ENCODE data around the gene PRRT1. TPM values are rescaled to one million over a fixed set of nuclear protein-coding genes. Genes with fewer than 3 reads are reported as not detected.

The PRRT1 gene
- total RNA-seq, 2 experiments from 2014 or later, result 0.47 to 2.4 TPM

- CTCF ChIA-PET (ENCODE audit: unreplicated experiment), result no interaction called here
- no peak for TF ChIP-seq EZH2phosphoT487 (IDR thresholded peaks at IDR 0.05; ENCODE audit: borderline replicate concordance, low read depth, low read length)
- TF ChIP-seq, protein P1, sequence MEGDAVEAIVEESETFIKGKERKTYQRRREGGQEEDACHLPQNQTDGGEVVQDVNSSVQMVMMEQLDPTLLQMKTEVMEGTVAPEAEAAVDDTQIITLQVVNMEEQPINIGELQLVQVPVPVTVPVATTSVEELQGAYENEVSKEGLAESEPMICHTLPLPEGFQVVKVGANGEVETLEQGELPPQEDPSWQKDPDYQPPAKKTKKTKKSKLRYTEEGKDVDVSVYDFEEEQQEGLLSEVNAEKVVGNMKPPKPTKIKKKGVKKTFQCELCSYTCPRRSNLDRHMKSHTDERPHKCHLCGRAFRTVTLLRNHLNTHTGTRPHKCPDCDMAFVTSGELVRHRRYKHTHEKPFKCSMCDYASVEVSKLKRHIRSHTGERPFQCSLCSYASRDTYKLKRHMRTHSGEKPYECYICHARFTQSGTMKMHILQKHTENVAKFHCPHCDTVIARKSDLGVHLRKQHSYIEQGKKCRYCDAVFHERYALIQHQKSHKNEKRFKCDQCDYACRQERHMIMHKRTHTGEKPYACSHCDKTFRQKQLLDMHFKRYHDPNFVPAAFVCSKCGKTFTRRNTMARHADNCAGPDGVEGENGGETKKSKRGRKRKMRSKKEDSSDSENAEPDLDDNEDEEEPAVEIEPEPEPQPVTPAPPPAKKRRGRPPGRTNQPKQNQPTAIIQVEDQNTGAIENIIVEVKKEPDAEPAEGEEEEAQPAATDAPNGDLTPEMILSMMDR (conservative IDR thresholded peaks at IDR 0.05; ENCODE audit: low read length), result no peak
- no peak for DNase-seq (ENCODE audit: low spot score)
- H3K9me3 ChIP-seq (ENCODE audit: low read length), result no peaks in the 10 kb centered on the region
- H3K27ac ChIP-seq (ENCODE audit: low read depth, low read length, poor library complexity, severe bottlenecking), result no peak within 1 kb of the TSS
- no peak within 1 kb of the TSS for H2AFZ ChIP-seq (ENCODE audit: low read length)
- peaks cover 64% of the 10 kb centered on the region for H3K36me3 ChIP-seq (ENCODE audit: insufficient read depth, low read length)
- H3K4me1 ChIP-seq (ENCODE audit: insufficient read depth, low read length, poor library complexity, severe bottlenecking), result peaks cover 40% of the 10 kb centered on the region
- H3K4me3 ChIP-seq (ENCODE audit: low read depth, low read length, poor library complexity, severe bottlenecking), result no peak within 1 kb of the TSS
- no TSS peak for BruUV-seq (replicated peaks)
- intact Hi-C loops (cut with micrococcal nuclease; ENCODE audit: unreplicated experiment), result no loop called here
- H3K79me2 ChIP-seq (ENCODE audit: insufficient read depth, low read depth, low read length), result peaks cover 6% of the 10 kb centered on the region; the same call in 1 of the 2 replicates
- H3K9me2 ChIP-seq (ENCODE audit: insufficient read depth, low read length), result no peaks in the 10 kb centered on the region
- H3K4me2 ChIP-seq (ENCODE audit: low read length), result no peak within 1 kb of the TSS
- no peaks in the 10 kb centered on the region for H4K20me1 ChIP-seq (ENCODE audit: insufficient read depth, low read length)
- POLR2A ChIA-PET, result no interaction called here
These were observed 32.4 kb upstream of the PRRT1 start, which contains the start of gene AGER for GRCh38 chr6:32184084-32184640. AGER (minus strand) TSS chr6:32184253; CDS start chr6:32184222, 31 bp downstream.

DNA sequence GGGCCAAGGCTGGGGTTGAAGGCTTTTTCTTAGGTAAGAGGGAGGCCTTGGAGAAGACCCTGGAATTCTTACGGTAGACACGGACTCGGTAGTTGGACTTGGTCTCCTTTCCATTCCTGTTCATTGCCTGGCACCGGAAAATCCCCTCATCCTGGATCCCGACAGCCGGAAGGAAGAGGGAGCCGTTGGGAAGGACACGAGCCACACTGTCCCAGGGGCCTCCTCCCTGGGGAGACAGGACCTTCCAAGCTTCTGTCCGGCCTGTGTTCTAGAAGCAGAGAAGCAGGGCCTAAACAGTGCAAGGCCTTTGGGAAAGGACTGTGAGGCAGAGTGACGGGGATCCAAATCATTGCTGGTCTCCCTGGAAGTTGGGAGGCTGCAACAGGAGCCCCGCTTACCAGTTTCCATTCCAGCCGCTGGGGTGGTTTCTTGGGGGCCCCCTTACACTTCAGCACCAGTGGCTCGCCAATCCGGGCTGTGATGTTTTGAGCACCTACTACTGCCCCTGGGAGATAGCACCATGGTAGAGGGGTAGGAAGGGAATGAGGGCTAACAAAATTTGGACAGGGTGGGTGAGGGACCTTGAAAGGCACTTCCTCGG is 31.8 kb upstream of the PRRT1 start:
- POLR2A ChIA-PET, result no interaction called here
- Histone ChIP-seq H4K20me1 (ENCODE audit: insufficient read depth, low read length) (no peaks in the 10 kb centered on the region), H3K4me1 (ENCODE audit: insufficient read depth, low read length, poor library complexity, severe bottlenecking) (peaks cover 38% of the 10 kb centered on the region), H3K79me2 (ENCODE audit: insufficient read depth, low read depth, low read length) (no peaks in the 10 kb centered on the region; the same call in 1 of the 2 replicates), H3K4me3 (ENCODE audit: low read depth, low read length, poor library complexity, severe bottlenecking) (no peak overlapping the region), H3K36me3 (ENCODE audit: insufficient read depth, low read length) (peaks cover 62% of the 10 kb centered on the region), H2AFZ (ENCODE audit: low read length) (no peak overlapping the region), H3K9me3 (ENCODE audit: low read length) (no peaks in the 10 kb centered on the region), H3K9me2 (ENCODE audit: insufficient read depth, low read length) (no peaks in the 10 kb centered on the region), H3K4me2 (ENCODE audit: low read length) (no peak overlapping the region), H3K27ac (ENCODE audit: low read depth, low read length, poor library complexity, severe bottlenecking) (no peak overlapping the region)
- BruUV-seq (replicated peaks), result no TSS peak
- CTCF ChIA-PET (ENCODE audit: unreplicated experiment), result no interaction called here
- no peak for DNase-seq (ENCODE audit: low spot score)
- TF ChIP-seq EZH2phosphoT487 (IDR thresholded peaks at IDR 0.05; ENCODE audit: borderline replicate concordance, low read depth, low read length), result no peak
- TF ChIP-seq, protein P1 (conservative IDR thresholded peaks at IDR 0.05; ENCODE audit: low read length), result no peak
- intact Hi-C loops (cut with micrococcal nuclease; ENCODE audit: unreplicated experiment), result no loop called here

DNA sequence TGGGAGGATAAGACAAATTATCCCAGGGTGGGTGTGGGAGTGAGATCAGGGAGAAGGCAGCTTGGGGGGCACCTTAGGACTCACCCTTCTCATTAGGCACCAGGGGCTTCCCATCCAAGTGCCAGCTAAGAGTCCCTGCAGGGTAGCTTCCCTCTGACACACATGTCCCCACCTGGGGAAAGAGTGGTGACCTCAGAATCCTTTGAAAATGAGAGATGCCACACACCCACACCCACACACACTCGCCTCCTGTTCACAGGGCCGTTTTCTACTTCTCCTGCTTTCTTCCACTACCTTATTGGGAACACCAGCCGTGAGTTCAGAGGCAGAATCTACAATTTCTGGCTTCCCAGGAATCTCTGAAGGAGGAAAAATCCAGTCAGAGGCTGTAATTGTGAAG is 31.3 kb upstream of the PRRT1 start:
- H3K4me1 ChIP-seq (ENCODE audit: insufficient read depth, low read length, poor library complexity, severe bottlenecking), result peaks cover 33% of the 10 kb centered on the region
- no peaks in the 10 kb centered on the region; the same call in 1 of the 2 replicates for H3K79me2 ChIP-seq (ENCODE audit: insufficient read depth, low read depth, low read length)
- intact Hi-C loops (cut with micrococcal nuclease; ENCODE audit: unreplicated experiment), result no loop called here
- CTCF ChIA-PET (ENCODE audit: unreplicated experiment), result no interaction called here
- BruUV-seq (replicated peaks), result no TSS peak
- H3K9me3 ChIP-seq (ENCODE audit: low read length), result no peaks in the 10 kb centered on the region
- no peak for DNase-seq (ENCODE audit: low spot score)
- TF ChIP-seq, protein P1 (conservative IDR thresholded peaks at IDR 0.05; ENCODE audit: low read length), result no peak
- TF ChIP-seq EZH2phosphoT487 (IDR thresholded peaks at IDR 0.05; ENCODE audit: borderline replicate concordance, low read depth, low read length), result no peak
- no peak overlapping the region for H3K27ac ChIP-seq (ENCODE audit: low read depth, low read length, poor library complexity, severe bottlenecking)
- H4K20me1 ChIP-seq (ENCODE audit: insufficient read depth, low read length), result no peaks in the 10 kb centered on the region
- no peak overlapping the region for H3K4me2 ChIP-seq (ENCODE audit: low read length)
- H2AFZ ChIP-seq (ENCODE audit: low read length), result no peak overlapping the region
- no peak overlapping the region for H3K4me3 ChIP-seq (ENCODE audit: low read depth, low read length, poor library complexity, severe bottlenecking)
- POLR2A ChIA-PET, result no interaction called here
- H3K9me2 ChIP-seq (ENCODE audit: insufficient read depth, low read length), result no peaks in the 10 kb centered on the region
- peaks cover 57% of the 10 kb centered on the region for H3K36me3 ChIP-seq (ENCODE audit: insufficient read depth, low read length)

All from OCI-LY7 (cell line).